ENCODE results near the gene ADRM1.

Gene ADRM1

DNA sequence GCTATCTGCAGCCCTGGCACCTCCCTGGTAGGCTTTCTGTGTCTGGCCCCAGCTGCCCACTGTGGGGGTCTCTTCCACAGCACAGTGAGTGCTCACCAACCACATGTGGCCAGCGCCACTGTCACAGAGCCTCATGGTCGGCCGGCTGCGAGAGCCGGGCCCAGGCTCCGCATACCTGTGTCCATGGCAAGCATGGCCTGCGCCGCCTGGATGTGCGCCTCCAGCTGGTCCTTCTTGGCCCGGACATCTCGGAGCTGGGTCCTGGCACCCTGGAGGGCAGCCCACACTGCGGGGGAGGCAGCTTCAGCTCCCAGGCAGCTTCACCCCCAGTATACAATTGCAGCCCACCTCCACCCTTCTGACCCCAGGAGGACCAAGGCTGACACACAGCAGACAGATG is 13.0 kb downstream of the ADRM1 start:
- no peak for DNase-seq (ENCODE audit: low read depth)
- TF ChIP-seq, protein P1, sequence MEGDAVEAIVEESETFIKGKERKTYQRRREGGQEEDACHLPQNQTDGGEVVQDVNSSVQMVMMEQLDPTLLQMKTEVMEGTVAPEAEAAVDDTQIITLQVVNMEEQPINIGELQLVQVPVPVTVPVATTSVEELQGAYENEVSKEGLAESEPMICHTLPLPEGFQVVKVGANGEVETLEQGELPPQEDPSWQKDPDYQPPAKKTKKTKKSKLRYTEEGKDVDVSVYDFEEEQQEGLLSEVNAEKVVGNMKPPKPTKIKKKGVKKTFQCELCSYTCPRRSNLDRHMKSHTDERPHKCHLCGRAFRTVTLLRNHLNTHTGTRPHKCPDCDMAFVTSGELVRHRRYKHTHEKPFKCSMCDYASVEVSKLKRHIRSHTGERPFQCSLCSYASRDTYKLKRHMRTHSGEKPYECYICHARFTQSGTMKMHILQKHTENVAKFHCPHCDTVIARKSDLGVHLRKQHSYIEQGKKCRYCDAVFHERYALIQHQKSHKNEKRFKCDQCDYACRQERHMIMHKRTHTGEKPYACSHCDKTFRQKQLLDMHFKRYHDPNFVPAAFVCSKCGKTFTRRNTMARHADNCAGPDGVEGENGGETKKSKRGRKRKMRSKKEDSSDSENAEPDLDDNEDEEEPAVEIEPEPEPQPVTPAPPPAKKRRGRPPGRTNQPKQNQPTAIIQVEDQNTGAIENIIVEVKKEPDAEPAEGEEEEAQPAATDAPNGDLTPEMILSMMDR (conservative IDR thresholded peaks at IDR 0.05; ENCODE audit: low read depth, low read length) = no peak
- H3K4me3 ChIP-seq (ENCODE audit: low read length) = no peak overlapping the region

DNA sequence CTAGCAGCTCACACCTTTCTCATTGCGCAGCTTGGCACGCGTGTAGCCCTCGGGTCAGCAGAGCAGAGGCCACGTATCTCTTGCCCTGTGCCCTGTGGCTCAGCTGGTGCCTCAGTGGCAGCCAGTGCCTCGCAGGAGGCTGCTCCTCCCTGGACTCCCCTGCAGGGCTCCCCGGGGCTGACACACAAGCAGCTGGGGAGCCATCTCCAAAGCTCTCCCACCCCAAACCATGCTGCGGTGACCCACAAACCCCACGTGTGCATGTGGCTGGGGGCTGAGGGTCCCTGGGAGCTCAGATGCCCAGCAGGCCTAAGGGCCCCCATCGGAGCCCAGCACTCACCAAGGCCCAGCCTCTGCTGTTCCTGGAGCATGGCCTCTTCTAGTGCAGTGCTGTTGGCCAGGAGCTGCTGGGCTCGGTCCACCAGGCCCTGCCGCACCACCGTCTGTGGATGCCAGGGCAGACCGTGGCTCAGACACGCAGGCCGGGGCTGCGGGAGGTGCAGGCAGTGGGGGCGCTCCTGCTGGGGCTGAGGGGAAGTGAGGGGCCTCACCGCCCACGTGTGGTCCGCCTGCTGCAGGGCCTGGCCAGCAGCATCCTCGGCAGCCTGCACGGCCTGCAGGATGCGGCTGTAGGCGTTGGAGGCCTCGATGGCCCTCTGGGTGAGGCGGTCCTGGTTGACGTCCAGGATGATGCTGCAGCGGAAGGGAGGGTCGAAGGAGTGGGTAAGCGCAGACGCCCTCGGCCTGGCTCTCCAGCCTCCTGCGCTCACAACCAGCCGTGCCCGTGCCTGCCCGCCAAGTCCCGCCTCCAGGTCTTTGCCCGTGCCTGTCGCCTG is 13.8 kb downstream of the ADRM1 start:
- no peak for DNase-seq (ENCODE audit: low read depth)
- H3K4me3 ChIP-seq (ENCODE audit: low read length) = no peak overlapping the region
- TF ChIP-seq, protein P1 (conservative IDR thresholded peaks at IDR 0.05; ENCODE audit: low read depth, low read length) = no peak

DNA sequence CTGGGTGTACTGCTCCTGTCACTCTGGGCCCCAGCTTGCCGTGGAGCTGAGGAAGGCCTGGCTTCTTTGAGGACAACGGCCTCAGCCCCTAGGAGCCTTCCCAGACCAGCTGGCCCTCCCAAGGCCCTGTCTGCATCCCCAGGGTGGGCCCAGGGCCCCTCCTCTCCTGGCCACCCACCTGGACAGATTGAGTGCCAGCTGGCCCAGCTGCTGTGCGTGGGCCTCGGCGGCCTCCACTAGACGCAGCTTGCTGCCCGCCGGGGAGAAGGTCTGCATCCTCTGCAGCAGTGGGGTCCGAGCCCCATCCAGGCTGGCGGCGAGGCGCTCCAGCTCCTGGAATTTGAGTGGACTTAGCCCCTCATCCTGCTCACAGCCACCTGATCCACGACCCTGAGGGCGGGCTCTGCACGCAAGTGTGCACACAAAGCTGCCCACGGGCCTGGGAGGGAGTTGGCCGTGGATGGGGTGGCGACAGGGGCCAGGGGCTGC is 14.4 kb downstream of the ADRM1 start:
- TF ChIP-seq, protein P1 (conservative IDR thresholded peaks at IDR 0.05; ENCODE audit: low read depth, low read length) = no peak
- no peak for DNase-seq (ENCODE audit: low read depth)

DNA sequence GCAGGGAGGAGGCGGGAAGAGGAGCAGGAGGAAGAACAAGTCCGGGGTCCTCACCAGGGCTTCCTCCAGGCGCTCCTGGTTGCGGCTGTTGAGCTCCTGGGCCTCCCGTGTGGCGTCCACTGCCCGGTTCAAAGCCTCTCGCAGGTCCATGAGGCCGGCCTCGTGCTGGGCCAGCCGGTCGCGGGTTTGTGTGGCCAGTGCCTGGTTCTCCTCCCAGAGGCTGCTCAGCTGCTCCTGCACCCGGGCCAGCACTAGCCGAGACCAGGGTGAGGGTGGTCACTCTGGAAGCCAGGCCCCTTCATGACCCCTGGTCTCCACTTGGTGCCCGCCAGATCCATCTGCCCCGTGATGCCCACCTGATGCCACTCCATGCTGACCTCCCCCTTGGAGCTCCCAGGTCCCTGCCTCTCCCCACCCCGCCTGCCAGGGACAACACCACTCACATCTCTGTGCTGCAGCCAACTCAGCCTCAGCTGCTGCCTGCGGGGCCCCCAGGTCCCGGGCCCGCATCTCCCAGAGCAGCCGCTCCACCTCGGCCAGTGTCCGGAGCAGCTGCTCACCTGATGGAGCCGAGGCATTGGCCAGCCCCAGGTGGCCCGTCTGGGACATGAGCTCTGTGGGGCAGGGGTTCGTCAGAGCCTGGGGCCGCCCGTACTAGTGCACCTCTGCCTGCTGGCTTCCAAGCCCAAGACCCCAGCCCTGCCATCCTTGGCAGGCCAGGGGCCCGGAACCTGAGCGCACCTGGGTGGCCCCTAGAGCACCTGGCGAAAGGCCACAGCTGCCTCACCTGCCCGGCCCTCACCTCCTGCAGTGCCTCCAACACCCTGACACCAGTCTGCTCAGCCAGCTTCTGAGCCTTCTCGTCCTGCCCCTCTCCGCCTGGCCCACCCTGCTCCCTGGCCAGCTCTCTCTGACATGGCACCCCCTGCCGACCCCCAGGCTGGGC is 15.9 kb downstream of the ADRM1 start:
- TF ChIP-seq, protein P1 (conservative IDR thresholded peaks at IDR 0.05; ENCODE audit: low read depth, low read length) = no peak
- DNase-seq (ENCODE audit: low read depth) = no peak
- H3K4me3 ChIP-seq (ENCODE audit: low read length) = no peak overlapping the region

More for the DNA sequence above, 14.4 kb downstream of the ADRM1 start:
- H3K4me3 ChIP-seq (ENCODE audit: low read length) = no peak overlapping the region

DNA sequence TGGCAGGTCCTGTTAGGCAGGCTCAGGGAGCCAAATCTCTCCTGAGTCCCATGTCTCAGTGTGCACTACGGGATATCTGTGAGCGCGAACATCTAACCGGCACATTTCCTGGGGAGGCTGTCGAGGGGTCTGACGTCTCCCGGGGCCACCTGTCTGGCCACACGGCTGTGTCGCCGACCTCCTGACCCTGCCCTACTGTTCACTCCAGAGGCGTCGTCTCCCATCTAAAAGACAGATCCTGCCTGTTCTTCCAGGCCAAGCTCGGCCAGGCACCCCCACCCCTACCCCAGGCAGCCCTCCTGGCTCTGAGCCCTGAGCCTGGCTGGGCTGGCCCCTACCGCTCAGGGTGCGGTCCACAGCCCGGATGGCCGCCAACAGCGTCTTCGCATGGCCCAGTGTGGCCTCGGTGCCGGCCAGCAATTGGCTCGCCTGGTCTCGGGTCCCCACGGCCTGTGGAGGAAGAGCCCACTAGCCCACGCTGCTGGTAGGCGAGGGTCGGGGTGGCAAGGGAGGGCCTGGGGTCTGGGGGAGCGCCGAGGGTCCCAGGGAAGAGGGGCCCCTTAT is 16.6 kb downstream of the ADRM1 start:
- TF ChIP-seq, protein P1 (conservative IDR thresholded peaks at IDR 0.05; ENCODE audit: low read depth, low read length) = no peak
- no peak overlapping the region for H3K4me3 ChIP-seq (ENCODE audit: low read length)
- no peak for DNase-seq (ENCODE audit: low read depth)

DNA sequence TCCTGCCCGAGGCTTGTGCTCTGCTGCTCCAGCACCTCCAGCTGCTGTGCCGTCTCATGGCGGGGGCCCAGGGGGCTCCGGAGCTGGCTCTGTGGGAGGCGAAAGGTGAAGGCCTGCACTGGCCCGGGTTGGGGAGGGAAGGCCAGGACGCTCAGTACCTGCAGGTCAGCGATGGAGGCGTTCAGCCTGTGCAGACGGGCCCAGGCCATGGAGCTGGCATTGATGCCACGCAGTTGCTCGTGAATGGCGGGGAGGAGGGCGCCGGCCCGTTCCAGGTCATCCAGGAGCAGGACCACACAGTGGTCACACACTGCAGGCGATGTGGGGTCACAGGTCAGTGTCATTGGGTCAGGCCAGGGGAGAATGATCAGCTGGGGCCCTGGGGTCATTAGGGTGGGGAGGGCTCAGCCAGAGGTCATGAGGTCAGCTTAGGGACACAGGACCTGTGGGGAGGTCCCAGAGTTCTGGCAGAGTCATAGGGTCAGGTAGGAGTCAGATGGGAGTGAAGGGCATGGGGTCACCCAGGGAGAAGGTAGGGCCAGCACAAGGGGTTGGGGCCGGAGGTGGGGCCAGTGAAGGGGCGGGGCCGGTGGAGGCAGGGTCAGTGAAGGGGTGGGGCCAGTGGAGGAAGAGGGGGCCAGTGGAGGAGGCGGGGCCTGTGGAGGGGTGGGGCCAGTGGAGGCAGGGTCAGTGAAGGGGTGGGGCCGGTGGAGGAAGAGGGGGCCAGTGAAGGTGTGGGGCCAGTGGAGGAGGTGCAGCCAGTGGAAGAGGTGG is 18.0 kb downstream of the ADRM1 start:
- no peak for DNase-seq (ENCODE audit: low read depth)
- H3K4me3 ChIP-seq (ENCODE audit: low read length) = no peak overlapping the region
- TF ChIP-seq, protein P1 (conservative IDR thresholded peaks at IDR 0.05; ENCODE audit: low read depth, low read length) = no peak
